Sigmoid colon (tissue), 4 donors: ENCODE results near the gene NT5C3B.

Experiments
- CTCF ChIP-seq, 4 experiments: fragments of 450-650 bp in 3 of 4; fragments of 200-600 bp in 1 of 4; IDR thresholded peaks; one replicate each; pipeline ENCODE4 v1.5.1; 2016 to 2019; ENCODE audit warnings: antibody characterized with exemption in 4 of 4, mild to moderate bottlenecking in 3 of 4, moderate library complexity in 2 of 4
- POLR2AphosphoS5 ChIP-seq, 4 donors: sonication (generic); formaldehyde crosslinking; IDR thresholded peaks; one replicate each; pipeline ENCODE4 v1.6.1; 2017; ENCODE audit warnings: antibody characterized with exemption in 4 of 4

DNA sequence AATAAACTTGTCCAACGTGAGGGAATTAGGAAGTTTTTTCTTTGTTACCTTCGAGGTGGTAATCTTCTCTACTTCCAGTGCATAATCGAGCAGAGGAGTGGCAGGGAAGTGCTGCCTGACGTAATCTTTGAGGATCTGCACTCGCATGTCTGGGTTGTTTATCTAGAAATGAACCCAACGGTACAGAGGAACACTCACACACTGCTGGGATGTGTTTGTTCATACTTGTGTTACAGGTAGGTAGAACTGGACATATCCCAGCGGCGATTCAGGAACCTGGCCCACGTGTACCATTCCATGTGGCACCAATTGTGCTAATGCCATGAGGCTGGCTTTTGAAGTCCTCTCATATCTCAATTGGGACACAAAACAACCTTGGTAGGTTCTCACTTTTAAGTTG lies 33.4 kb upstream of the NT5C3B start:
- TF ChIP-seq CTCF (IDR thresholded peaks at IDR 0.05) (no peak), POLR2AphosphoS5 (IDR thresholded peaks at IDR 0.05) (no peak)
